ENCODE results near the gene KIF1A.

DNA sequence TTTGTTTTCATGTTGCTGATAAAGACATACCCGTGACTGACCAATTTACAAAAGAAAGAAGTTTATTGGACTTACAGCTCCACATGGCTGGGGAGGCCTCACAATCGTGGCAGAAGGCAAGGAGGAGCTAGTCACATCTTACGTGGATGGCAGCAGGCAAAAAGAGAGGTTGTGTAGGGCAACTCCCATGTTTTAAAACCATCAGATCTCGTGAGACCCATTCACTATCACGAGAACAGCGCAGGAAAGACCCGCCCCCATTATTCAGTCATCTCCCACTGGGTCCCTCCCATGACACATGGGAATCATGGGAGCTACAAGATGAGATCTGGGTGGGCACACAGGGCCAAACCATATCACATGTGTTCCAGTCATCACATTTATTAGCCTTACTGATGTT is 111.6 kb downstream of the KIF1A start:
- no peak for TF ChIP-seq EP300 (IDR thresholded peaks at IDR 0.05)
- TF ChIP-seq, protein P1, sequence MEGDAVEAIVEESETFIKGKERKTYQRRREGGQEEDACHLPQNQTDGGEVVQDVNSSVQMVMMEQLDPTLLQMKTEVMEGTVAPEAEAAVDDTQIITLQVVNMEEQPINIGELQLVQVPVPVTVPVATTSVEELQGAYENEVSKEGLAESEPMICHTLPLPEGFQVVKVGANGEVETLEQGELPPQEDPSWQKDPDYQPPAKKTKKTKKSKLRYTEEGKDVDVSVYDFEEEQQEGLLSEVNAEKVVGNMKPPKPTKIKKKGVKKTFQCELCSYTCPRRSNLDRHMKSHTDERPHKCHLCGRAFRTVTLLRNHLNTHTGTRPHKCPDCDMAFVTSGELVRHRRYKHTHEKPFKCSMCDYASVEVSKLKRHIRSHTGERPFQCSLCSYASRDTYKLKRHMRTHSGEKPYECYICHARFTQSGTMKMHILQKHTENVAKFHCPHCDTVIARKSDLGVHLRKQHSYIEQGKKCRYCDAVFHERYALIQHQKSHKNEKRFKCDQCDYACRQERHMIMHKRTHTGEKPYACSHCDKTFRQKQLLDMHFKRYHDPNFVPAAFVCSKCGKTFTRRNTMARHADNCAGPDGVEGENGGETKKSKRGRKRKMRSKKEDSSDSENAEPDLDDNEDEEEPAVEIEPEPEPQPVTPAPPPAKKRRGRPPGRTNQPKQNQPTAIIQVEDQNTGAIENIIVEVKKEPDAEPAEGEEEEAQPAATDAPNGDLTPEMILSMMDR (IDR thresholded peaks at IDR 0.05) = no peak
- TF ChIP-seq POLR2A (IDR thresholded peaks at IDR 0.05) = no peak
- TF ChIP-seq POLR2AphosphoS5 (IDR thresholded peaks at IDR 0.05) = no peak

Data from suprapubic skin (tissue), 4 donors.